GM23338 (cell line): ENCODE results near the gene PRELID3B. TPM values are rescaled to one million over a fixed set of nuclear protein-coding genes. Genes with fewer than 3 reads are reported as not detected.

Source experiments
- ATAC-seq: fragments of 200-7000 bp; cut with Tn5 transposase; 3 replicates; pipeline ENCODE4 v1.9.1; 2020
- DNase-seq: peaks from one replicate; pipeline ENCODE4 v3.0.0-alpha.2; 2015; ENCODE audit warnings: low spot score
- H2AFZ ChIP-seq: fragments of 200-600 bp; sonication (generic); 2 replicates; pipeline ENCODE4 v1.8.0; 2016; ENCODE audit warnings: antibody characterized with exemption, mild to moderate bottlenecking, moderate library complexity
- H3F3A ChIP-seq: fragments of 200-600 bp; sonication (generic); replicated peaks from 2 replicates; pipeline ENCODE4 v1.8.0; 2017; ENCODE audit warnings: antibody characterized with exemption, mixed run types, low read depth
- H3K27ac ChIP-seq: fragments of 200-600 bp; sonication (generic); 2 replicates; pipeline ENCODE4 v1.6.1; 2016; ENCODE audit warnings: low read depth
- H3K27me3 ChIP-seq: fragments of 200-600 bp; sonication (generic); 2 replicates; pipeline ENCODE4 v1.8.0; 2016; ENCODE audit warnings: mild to moderate bottlenecking, mixed run types, moderate library complexity; ENCODE audit not compliant: insufficient read depth
- H3K36me3 ChIP-seq: fragments of 200-600 bp; sonication (generic); 2 replicates; pipeline ENCODE4 v1.8.0; 2016; ENCODE audit warnings: mild to moderate bottlenecking; ENCODE audit not compliant: insufficient read depth
- H3K4me1 ChIP-seq: fragments of 200-600 bp; sonication (generic); 2 replicates; pipeline ENCODE4 v1.8.0; 2016; ENCODE audit warnings: mild to moderate bottlenecking, moderate library complexity; ENCODE audit not compliant: insufficient read depth
- H3K4me2 ChIP-seq: fragments of 200-600 bp; sonication (generic); 2 replicates; pipeline ENCODE4 v1.7.1; 2017; ENCODE audit warnings: mixed run types
- H3K4me3 ChIP-seq: fragments of 200-600 bp; sonication (generic); 2 replicates; pipeline ENCODE4 v1.6.1; 2016; ENCODE audit warnings: mixed run types
- H3K79me2 ChIP-seq: fragments of 200-600 bp; sonication (generic); replicated peaks from 2 replicates; pipeline ENCODE4 v1.8.0; 2017; ENCODE audit warnings: mild to moderate bottlenecking; ENCODE audit not compliant: insufficient read depth
- H3K9me2 ChIP-seq: fragments of 200-600 bp; sonication (generic); 2 replicates; pipeline ENCODE4 v1.8.0; 2017; ENCODE audit not compliant: insufficient read depth
- H4K20me1 ChIP-seq: fragments of 200-600 bp; sonication (generic); replicated peaks from 2 replicates; pipeline ENCODE4 v1.8.0; 2017; ENCODE audit warnings: mild to moderate bottlenecking; ENCODE audit not compliant: insufficient read depth
- H3K27ac Mint-ChIP-seq: 2 replicates; pipeline ENCODE4 v1.8.0; 2020; ENCODE audit warnings: inconsistent platforms, mild to moderate bottlenecking, moderate library complexity, mixed read lengths
- H3K27me3 Mint-ChIP-seq: 3 replicates; pipeline ENCODE4 v1.8.0; 2022; ENCODE audit warnings: low read depth, mild to moderate bottlenecking, moderate library complexity, mixed read lengths, inconsistent platforms; ENCODE audit not compliant: insufficient read depth, poor library complexity
- H3K36me3 Mint-ChIP-seq: 3 replicates; pipeline ENCODE4 v1.8.0; 2021; ENCODE audit warnings: low read depth, mild to moderate bottlenecking, inconsistent platforms, moderate library complexity, mixed read lengths
- H3K4me1 Mint-ChIP-seq: 3 replicates; pipeline ENCODE4 v1.8.0; 2020; ENCODE audit warnings: mild to moderate bottlenecking, inconsistent platforms, mixed read lengths
- H3K4me3 Mint-ChIP-seq: 3 replicates; pipeline ENCODE4 v1.8.0; 2021; ENCODE audit warnings: moderate library complexity, mild to moderate bottlenecking, inconsistent platforms, mixed read lengths
- H3K9me3 Mint-ChIP-seq: 3 replicates; pipeline ENCODE4 v1.8.0; 2020; ENCODE audit warnings: moderate library complexity, mild to moderate bottlenecking, inconsistent platforms, mixed read lengths
- CREB1 ChIP-seq: fragments of 250-450 bp; sonication (Bioruptor Pico); IDR thresholded peaks from 2 replicates; pipeline ENCODE4 v1.5.0; 2020; ENCODE audit warnings: low read depth, mild to moderate bottlenecking, moderate library complexity
- CTCF ChIP-seq, 2 experiments: fragments of 200-600 bp in 1 of 2; sonication (generic) in 1 of 2; conservative IDR thresholded peaks; 2 replicates each; pipeline versions ENCODE4 v1.5.1 to v1.6.1; 2016 to 2017; ENCODE audit warnings: antibody characterized with exemption in 2 of 2, low read depth in 2 of 2, mild to moderate bottlenecking in 2 of 2, moderate library complexity in 1 of 2
- ETS1 ChIP-seq: IDR thresholded peaks from 2 replicates; pipeline ENCODE4 v1.6.1; 2016; ENCODE audit warnings: antibody characterized with exemption
- EZH2phosphoT487 ChIP-seq: fragments of 200-600 bp; sonication (generic); IDR thresholded peaks from one replicate; pipeline ENCODE4 v1.8.1; 2018; ENCODE audit warnings: antibody characterized with exemption; ENCODE audit not compliant: unreplicated experiment
- JUNB ChIP-seq: IDR thresholded peaks from one replicate; pipeline ENCODE4 v1.6.1; 2016; ENCODE audit warnings: antibody characterized with exemption; ENCODE audit not compliant: unreplicated experiment
- NANOG ChIP-seq: IDR thresholded peaks from 2 replicates; pipeline ENCODE4 v1.6.1; 2016; ENCODE audit warnings: antibody characterized with exemption, borderline replicate concordance
- POLR2AphosphoS5 ChIP-seq: IDR thresholded peaks from 2 replicates; pipeline ENCODE4 v1.6.1; 2016; ENCODE audit warnings: antibody characterized with exemption, low read depth
- ZNF331 ChIP-seq: fragments of 250-450 bp; sonication (Bioruptor Pico); IDR thresholded peaks from 2 replicates; pipeline ENCODE4 v1.5.0; 2020; ENCODE audit warnings: low read depth, mild to moderate bottlenecking, moderate library complexity
- polyA plus RNA-seq: library from polyadenylated mRNA; unstranded; fragments of >200 nt; fragmentation: Nextera tagmentation; extraction: Ambion mirVana; gene quantifications from 2 replicates; pipeline ENCODE4 v1.2.1, GENCODE V29; 2016
- total RNA-seq: library from RNA; depleted of rRNA; stranded (reverse); fragments of >200 nt; shearing (Covaris generic); gene quantifications from 2 replicates; pipeline ENCODE4 v1.2.3, GENCODE V29; 2014
- TF ChIP-seq, protein P1 (sequence below): IDR thresholded peaks from one replicate; pipeline ENCODE4 v1.6.1; 2018; ENCODE audit warnings: antibody characterized with exemption; ENCODE audit not compliant: unreplicated experiment
- TF ChIP-seq, protein P2 (sequence below): fragments of 250-450 bp; sonication (Bioruptor Pico); IDR thresholded peaks from 2 replicates; pipeline ENCODE4 v1.5.0; 2020; ENCODE audit warnings: mild to moderate bottlenecking, moderate library complexity

PRELID3B gene
- total and polyA plus RNA-seq, 2 experiments from 2014 or later, result 42.7 to 43.6 TPM

- TF ChIP-seq, protein P1, sequence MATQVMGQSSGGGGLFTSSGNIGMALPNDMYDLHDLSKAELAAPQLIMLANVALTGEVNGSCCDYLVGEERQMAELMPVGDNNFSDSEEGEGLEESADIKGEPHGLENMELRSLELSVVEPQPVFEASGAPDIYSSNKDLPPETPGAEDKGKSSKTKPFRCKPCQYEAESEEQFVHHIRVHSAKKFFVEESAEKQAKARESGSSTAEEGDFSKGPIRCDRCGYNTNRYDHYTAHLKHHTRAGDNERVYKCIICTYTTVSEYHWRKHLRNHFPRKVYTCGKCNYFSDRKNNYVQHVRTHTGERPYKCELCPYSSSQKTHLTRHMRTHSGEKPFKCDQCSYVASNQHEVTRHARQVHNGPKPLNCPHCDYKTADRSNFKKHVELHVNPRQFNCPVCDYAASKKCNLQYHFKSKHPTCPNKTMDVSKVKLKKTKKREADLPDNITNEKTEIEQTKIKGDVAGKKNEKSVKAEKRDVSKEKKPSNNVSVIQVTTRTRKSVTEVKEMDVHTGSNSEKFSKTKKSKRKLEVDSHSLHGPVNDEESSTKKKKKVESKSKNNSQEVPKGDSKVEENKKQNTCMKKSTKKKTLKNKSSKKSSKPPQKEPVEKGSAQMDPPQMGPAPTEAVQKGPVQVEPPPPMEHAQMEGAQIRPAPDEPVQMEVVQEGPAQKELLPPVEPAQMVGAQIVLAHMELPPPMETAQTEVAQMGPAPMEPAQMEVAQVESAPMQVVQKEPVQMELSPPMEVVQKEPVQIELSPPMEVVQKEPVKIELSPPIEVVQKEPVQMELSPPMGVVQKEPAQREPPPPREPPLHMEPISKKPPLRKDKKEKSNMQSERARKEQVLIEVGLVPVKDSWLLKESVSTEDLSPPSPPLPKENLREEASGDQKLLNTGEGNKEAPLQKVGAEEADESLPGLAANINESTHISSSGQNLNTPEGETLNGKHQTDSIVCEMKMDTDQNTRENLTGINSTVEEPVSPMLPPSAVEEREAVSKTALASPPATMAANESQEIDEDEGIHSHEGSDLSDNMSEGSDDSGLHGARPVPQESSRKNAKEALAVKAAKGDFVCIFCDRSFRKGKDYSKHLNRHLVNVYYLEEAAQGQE, result no peak
- no peak for TF ChIP-seq CREB1 (CRISPR knock-in tag)
These were observed 7.9 kb upstream of the PRELID3B start (continued) for GRCh38 chr20:59050437-59050836.

- H3F3A ChIP-seq, result peaks cover 1% of the 10 kb centered on the region; the same call in 1 of the 2 replicates
- H3K79me2 ChIP-seq, result no peaks in the 10 kb centered on the region
- no peak overlapping the region for H3K4me3 ChIP-seq
- H3K9me2 ChIP-seq, result no peaks in the 10 kb centered on the region
- no peaks in the 10 kb centered on the region for H3K4me1 Mint-ChIP-seq
- H3K36me3 ChIP-seq, result no peaks in the 10 kb centered on the region
- H4K20me1 ChIP-seq, result no peaks in the 10 kb centered on the region
- no peak overlapping the region for H3K27ac ChIP-seq
- H3K4me1 ChIP-seq, result no peaks in the 10 kb centered on the region
- peaks cover 5% of the 10 kb centered on the region for H3K27me3 Mint-ChIP-seq
- DNase-seq (no peak), ATAC-seq (no peak)
- H3K27ac Mint-ChIP-seq, result no peak overlapping the region
- no peaks in the 10 kb centered on the region for H3K9me3 Mint-ChIP-seq
- no peak overlapping the region for H3K4me2 ChIP-seq
- H3K27me3 ChIP-seq, result no peaks in the 10 kb centered on the region
- no peak overlapping the region for H3K4me3 Mint-ChIP-seq
- no peak overlapping the region for H2AFZ ChIP-seq
- no peaks in the 10 kb centered on the region for H3K36me3 Mint-ChIP-seq
- TF ChIP-seq CTCF (conservative IDR thresholded peaks at IDR 0.05; ENCODE audit: low read depth in 2 of 2) (no peak), ZNF331 (CRISPR knock-in tag) (no peak), POLR2AphosphoS5 (no peak), JUNB (no peak), CREB1 (CRISPR knock-in tag) (no peak), NANOG (no peak), EZH2phosphoT487 (no peak), ETS1 (no peak)
- TF ChIP-seq, protein P2, sequence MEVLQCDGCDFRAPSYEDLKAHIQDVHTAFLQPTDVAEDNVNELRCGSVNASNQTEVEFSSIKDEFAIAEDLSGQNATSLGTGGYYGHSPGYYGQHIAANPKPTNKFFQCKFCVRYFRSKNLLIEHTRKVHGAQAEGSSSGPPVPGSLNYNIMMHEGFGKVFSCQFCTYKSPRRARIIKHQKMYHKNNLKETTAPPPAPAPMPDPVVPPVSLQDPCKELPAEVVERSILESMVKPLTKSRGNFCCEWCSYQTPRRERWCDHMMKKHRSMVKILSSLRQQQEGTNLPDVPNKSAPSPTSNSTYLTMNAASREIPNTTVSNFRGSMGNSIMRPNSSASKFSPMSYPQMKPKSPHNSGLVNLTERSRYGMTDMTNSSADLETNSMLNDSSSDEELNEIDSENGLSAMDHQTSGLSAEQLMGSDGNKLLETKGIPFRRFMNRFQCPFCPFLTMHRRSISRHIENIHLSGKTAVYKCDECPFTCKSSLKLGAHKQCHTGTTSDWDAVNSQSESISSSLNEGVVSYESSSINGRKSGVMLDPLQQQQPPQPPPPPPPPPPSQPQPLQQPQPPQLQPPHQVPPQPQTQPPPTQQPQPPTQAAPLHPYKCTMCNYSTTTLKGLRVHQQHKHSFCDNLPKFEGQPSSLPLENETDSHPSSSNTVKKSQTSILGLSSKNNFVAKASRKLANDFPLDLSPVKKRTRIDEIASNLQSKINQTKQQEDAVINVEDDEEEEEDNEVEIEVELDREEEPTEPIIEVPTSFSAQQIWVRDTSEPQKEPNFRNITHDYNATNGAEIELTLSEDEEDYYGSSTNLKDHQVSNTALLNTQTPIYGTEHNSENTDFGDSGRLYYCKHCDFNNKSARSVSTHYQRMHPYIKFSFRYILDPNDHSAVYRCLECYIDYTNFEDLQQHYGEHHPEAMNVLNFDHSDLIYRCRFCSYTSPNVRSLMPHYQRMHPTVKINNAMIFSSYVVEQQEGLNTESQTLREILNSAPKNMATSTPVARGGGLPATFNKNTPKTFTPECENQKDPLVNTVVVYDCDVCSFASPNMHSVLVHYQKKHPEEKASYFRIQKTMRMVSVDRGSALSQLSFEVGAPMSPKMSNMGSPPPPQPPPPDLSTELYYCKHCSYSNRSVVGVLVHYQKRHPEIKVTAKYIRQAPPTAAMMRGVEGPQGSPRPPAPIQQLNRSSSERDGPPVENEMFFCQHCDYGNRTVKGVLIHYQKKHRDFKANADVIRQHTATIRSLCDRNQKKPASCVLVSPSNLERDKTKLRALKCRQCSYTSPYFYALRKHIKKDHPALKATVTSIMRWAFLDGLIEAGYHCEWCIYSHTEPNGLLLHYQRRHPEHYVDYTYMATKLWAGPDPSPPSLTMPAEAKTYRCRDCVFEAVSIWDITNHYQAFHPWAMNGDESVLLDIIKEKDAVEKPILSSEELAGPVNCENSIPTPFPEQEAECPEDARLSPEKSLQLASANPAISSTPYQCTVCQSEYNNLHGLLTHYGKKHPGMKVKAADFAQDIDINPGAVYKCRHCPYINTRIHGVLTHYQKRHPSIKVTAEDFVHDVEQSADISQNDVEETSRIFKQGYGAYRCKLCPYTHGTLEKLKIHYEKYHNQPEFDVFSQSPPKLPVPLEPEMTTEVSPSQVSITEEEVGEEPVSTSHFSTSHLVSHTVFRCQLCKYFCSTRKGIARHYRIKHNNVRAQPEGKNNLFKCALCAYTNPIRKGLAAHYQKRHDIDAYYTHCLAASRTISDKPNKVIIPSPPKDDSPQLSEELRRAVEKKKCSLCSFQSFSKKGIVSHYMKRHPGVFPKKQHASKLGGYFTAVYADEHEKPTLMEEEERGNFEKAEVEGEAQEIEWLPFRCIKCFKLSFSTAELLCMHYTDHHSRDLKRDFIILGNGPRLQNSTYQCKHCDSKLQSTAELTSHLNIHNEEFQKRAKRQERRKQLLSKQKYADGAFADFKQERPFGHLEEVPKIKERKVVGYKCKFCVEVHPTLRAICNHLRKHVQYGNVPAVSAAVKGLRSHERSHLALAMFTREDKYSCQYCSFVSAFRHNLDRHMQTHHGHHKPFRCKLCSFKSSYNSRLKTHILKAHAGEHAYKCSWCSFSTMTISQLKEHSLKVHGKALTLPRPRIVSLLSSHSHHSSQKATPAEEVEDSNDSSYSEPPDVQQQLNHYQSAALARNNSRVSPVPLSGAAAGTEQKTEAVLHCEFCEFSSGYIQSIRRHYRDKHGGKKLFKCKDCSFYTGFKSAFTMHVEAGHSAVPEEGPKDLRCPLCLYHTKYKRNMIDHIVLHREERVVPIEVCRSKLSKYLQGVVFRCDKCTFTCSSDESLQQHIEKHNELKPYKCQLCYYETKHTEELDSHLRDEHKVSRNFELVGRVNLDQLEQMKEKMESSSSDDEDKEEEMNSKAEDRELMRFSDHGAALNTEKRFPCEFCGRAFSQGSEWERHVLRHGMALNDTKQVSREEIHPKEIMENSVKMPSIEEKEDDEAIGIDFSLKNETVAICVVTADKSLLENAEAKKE (CRISPR knock-in tag), result no peak
These were observed 6.1 kb upstream of the PRELID3B start for GRCh38 chr20:59048681-59049030.
